NCI-H1105 (cell line): Measurements from ENCODE around the gene ARFIP2.
"Not testable (repeated sequence)": the region's sequence is repeated elsewhere in the genome, so short reads cannot be mapped to it uniquely, and the experiment has no call there.

Experiments used
- DNase-seq: peaks from one replicate; lab custom pipeline; 2025; lab: John Stamatoyannopoulos, UW

Gene ARFIP2

GRCh38 chr11:6481012-6481923 is at the start of gene ARFIP2, which contains the start of gene TIMM10B:
TSS of gene ARFIP2 (minus strand) at chr11:6481331. CDS start at chr11:6480421, 910 bp downstream.
TSS of gene TIMM10B (plus strand) at chr11:6481501. CDS start at chr11:6481517, 16 bp downstream.
- peak; percentile 97 for DNase-seq

GRCh38 chr11:6530848-6531247 is 49.7 kb upstream of the ARFIP2 start:
- no peak for DNase-seq

GRCh38 chr11:6529266-6529665 is 48.1 kb upstream of the ARFIP2 start:
- DNase-seq, result no peak

- DNase-seq, result no peak
These were observed 45.4 kb upstream of the ARFIP2 start for GRCh38 chr11:6526411-6527135.

GRCh38 chr11:6523253-6523652 is 42.1 kb upstream of the ARFIP2 start:
- DNase-seq, result no peak

- DNase-seq, result not testable (repeated sequence)
These were observed 40.8 kb upstream of the ARFIP2 start for GRCh38 chr11:6521946-6522345.

- DNase-seq, result no peak
These were observed 39.1 kb upstream of the ARFIP2 start for GRCh38 chr11:6520265-6520664.

- no peak for DNase-seq
These were observed 35.7 kb upstream of the ARFIP2 start for GRCh38 chr11:6516865-6517264.

- peak; percentile 27 for DNase-seq
These were observed 24.6 kb upstream of the ARFIP2 start for GRCh38 chr11:6505577-6506240.

- no peak for DNase-seq
These were observed 23.0 kb upstream of the ARFIP2 start for GRCh38 chr11:6504166-6504565.

- DNase-seq, result no peak
These were observed 21.3 kb upstream of the ARFIP2 start for GRCh38 chr11:6502382-6502781.

GRCh38 chr11:6498544-6498943 is 17.4 kb upstream of the ARFIP2 start:
- no peak for DNase-seq

GRCh38 chr11:6498121-6498520 is 17.0 kb upstream of the ARFIP2 start:
- no peak for DNase-seq

GRCh38 chr11:6497069-6497839 is 16.1 kb upstream of the ARFIP2 start, which contains the start of gene DNHD1:
TSS of gene DNHD1 (plus strand) at chr11:6497280. CDS start at chr11:6498216, 936 bp downstream.
- no peak for DNase-seq

GRCh38 chr11:6489306-6489705 is 8.2 kb upstream of the ARFIP2 start:
- DNase-seq, result no peak

GRCh38 chr11:6488821-6489220 is 7.7 kb upstream of the ARFIP2 start:
- no peak for DNase-seq

- no peak for DNase-seq
These were observed 7.2 kb upstream of the ARFIP2 start for GRCh38 chr11:6488342-6488741.

- DNase-seq, result no peak
These were observed 5.8 kb upstream of the ARFIP2 start for GRCh38 chr11:6486938-6487337.

- no peak for DNase-seq
These were observed 5.1 kb upstream of the ARFIP2 start for GRCh38 chr11:6486256-6486655.

- DNase-seq, result no peak
These were observed 4.5 kb upstream of the ARFIP2 start for GRCh38 chr11:6485661-6486060.

GRCh38 chr11:6483015-6483414 is 1.9 kb upstream of the ARFIP2 start:
- no peak for DNase-seq

- DNase-seq, result no peak
These were observed 1.3 kb upstream of the ARFIP2 start for GRCh38 chr11:6482441-6482840.
